CD4-positive, alpha-beta T cell treated with Interleukin-17A for 4 hours (primary cell): ENCODE data around the gene COX10.
"Not testable (repeated sequence)": the region's sequence is repeated elsewhere in the genome, so short reads cannot be mapped to it uniquely, and the experiment has no call there.

ENCODE experiments used
- DNase-seq: peaks from one replicate; pipeline ENCODE4 v3.0.0-alpha.2; 2020; ENCODE audit warnings: mixed read lengths

Gene COX10

DNA sequence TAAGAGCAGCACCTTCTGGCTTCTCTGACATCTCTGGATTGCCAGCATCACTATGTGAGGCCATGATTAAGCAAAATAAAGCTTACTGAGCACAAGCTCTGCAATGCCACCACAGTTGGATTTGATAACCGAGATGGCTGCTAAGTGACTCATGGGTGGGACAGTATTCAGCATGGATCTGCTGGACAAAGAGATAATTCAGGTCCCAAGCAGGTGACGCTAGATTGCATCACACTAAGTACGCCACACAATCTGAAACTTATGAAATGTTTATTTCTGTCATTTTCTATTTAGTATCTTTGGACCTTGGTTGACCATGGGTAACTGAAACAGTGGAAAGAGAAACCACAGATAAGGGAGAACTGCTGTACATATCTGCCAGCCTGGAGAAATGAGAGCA is 139.9 kb downstream of the COX10 start:
- no peak for DNase-seq

GRCh38 chr17:14211246-14211645 is 141.9 kb downstream of the COX10 start:
- DNase-seq = no peak

DNA sequence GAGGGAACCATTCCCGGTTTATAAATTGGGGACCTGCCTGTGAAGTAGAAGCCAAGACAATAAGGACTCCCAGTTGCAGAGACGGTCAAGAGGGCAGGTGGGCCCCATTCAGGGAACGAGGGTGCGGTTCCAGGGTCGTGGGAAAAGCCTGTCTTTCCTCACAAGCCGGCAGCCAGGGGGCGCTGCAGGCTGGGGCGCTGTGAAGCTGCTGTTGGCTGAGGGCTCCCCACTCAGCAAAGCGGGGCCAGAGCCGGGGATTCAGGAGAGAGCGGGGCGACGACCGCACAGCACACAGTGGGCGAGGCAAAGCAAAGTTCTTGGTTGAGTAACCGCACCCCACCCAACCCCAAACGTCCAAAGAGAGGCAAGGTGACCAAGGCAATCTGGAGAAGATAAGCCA is 142.5 kb downstream of the COX10 start:
- peak; percentile 73 for DNase-seq

DNA sequence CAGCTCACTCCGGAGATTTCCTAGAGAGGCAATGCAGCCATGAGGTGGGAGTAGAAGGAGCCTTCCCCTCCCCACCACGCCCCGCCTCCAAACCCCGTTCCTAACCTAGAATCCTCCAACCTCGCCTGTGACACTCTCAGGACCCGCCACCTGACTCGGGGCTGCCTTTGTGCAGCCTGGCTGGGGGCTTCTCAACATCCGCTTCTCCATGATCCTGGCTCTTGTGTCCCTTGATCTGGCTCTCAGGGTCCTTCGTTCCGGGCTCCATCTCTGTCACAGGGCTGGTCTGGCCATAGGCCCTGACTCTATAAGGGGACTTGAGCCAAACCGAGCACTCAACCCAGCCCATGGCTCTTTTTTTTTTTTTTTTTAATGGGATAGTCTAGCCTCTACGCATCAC is 143.1 kb downstream of the COX10 start:
- no peak for DNase-seq

DNA sequence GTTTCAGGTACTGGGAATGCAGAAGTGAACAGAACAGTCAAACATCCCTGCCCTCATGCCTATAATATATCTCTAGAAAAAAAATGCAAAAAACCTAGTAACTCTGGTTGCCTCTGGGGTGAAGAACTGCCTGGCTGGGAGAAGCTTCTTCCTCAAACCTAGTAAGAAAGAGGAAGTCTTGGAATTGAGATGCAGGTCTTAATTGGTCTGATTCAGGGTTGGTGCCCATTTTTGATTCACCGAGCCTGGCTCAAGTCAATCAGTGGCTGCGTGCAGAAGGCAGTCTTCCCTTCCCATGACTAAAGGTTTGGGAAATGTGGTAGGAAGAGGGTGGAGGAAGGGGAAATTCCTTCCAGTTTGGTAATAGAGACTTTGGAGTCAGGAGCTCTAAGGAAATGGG is 145.0 kb downstream of the COX10 start:
- no peak for DNase-seq

GRCh38 chr17:14222611-14223010 is 153.3 kb downstream of the COX10 start:
- no peak for DNase-seq

DNA sequence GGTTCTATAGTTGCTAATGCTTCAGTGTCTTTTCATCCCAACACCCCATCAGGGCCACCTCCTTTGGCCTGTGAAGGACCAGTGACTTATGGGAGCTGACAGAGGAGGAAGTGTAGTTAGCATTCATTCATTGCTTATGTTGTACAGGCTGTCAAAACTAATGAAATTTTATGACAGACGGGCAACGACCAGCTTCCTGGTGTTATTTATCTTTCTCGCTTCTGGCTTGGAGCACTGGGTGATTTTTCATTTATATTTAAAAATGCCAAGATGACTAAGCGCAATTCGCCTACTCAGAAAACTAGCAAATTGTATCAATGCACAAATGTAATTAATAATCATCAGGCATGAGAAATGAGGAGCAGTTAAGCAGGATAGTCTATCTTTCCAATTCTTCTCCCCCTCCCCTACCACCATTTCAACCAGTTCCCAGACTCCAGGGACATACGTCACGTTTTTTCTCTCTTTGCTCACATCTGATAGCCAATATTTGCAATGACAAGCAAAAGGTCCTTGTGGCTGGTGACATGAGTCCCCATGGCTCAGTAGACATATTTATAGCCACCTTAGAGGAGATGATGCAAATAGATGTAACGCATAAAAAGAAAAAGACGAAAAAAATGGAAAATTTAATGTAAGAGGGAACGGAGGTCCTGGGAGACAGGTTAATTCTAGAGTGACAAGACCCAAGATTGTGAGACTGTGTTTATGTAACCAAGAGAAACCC is 156.1 kb downstream of the COX10 start:
- DNase-seq = no peak

GRCh38 chr17:14227052-14227451 is 157.7 kb downstream of the COX10 start:
- no peak for DNase-seq

DNA sequence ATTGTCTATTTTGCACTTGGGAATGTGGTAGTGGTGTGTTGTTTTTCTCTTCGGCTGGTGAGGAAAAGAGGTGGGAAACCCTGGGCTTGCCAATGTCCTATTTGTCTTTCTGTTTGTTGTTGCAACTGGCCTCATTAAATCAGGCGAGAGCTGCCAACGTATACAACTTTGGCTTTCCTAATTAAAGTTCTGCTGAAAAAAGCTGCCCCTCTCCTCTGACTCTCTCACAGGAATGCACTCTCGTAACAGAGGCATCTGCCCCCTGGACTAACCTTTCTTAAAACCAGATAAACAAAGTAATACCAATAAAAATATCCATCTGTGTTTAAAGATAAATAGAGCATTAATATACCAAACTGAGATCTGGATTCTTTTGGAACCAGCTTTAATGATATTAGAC is 159.6 kb downstream of the COX10 start:
- no peak for DNase-seq

DNA sequence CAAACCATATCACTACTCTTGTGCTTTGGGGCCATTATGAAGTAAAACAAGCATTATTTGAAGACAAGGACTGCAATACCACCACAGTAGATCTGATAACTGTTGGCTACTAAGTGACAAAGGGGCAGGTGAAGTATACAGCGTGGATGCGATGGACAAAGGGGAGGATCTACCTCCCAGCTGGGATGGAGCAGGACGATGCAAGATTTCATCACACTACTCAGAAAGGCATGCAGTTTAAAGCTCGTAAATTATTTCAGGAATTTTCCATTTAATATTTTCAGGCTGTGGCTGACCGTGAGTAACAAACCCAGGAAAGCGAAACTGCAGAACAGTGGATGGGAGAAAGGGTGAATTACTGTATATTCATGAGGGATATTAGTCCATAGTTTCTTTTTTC is 161.9 kb downstream of the COX10 start:
- DNase-seq = not testable (repeated sequence)

GRCh38 chr17:14235047-14235446 is 165.7 kb downstream of the COX10 start:
- DNase-seq = not testable (repeated sequence)

GRCh38 chr17:14236032-14236431 is 166.7 kb downstream of the COX10 start:
- DNase-seq = not testable (repeated sequence)

- not testable (repeated sequence) for DNase-seq
These were observed 167.5 kb downstream of the COX10 start, which contains the start of gene CDRT15 for GRCh38 chr17:14236762-14237161. CDRT15 (minus strand) TSS chr17:14236862; CDS start chr17:14236833, 29 bp downstream.

GRCh38 chr17:14239271-14239670 is 170.0 kb downstream of the COX10 start:
- not testable (repeated sequence) for DNase-seq

GRCh38 chr17:14245002-14245401 is 175.7 kb downstream of the COX10 start:
- DNase-seq = no peak

DNA sequence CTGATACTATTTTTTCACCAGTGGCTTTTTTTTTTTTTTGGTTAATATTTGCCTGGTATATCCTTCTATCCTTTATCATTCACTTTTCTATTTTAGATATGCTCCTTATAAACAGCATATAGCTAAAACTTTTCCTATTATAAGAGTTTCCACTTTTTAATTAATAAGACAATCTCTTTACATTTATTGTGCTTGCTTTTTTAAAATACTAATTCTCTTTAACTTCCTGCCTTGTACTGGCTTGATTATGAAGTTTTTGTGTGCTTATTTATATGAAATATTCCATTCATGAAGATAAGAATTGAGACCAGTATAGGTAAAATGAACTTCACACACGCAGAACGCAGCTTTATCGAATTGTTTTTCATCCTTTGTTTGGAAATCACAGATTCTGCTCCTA is 176.3 kb downstream of the COX10 start:
- DNase-seq = no peak
